Subcutaneous abdominal adipose tissue (tissue), 5 donors: ENCODE data around the gene VIPR2.
"Not testable (repeated sequence)": the region's sequence is repeated elsewhere in the genome, so short reads cannot be mapped to it uniquely, and the experiment has no call there.

Experiments used
- H3K27ac ChIP-seq: one replicate; pipeline ENCODE4 v1.7.0; 2013; ENCODE audit warnings: low read depth, mild to moderate bottlenecking, inconsistent platforms, low read length, moderate library complexity
- H3K27me3 ChIP-seq, 5 donors: one replicate each; pipeline ENCODE4 v1.7.0; 2013; ENCODE audit warnings: low read length in 5 of 5, inconsistent platforms in 1 of 5; ENCODE audit not compliant: control insufficient read depth in 5 of 5, insufficient read depth in 4 of 5
- H3K36me3 ChIP-seq, 5 donors: one replicate each; pipeline ENCODE4 v1.7.0; 2013; ENCODE audit warnings: low read length in 5 of 5; ENCODE audit not compliant: control insufficient read depth in 5 of 5, insufficient read depth in 5 of 5
- H3K4me1 ChIP-seq, 5 donors: one replicate each; pipeline ENCODE4 v1.7.0; 2013; ENCODE audit warnings: low read length in 5 of 5, mild to moderate bottlenecking in 3 of 5, moderate library complexity in 1 of 5; ENCODE audit not compliant: control insufficient read depth in 5 of 5, insufficient read depth in 5 of 5
- H3K4me3 ChIP-seq, 5 donors: one replicate each; pipeline ENCODE4 v1.7.0; 2013; ENCODE audit warnings: low read length in 5 of 5, low read depth in 1 of 5
- H3K9ac ChIP-seq, 5 donors: one replicate each; pipeline ENCODE4 v1.7.0; 2013; ENCODE audit warnings: low read length in 5 of 5, mild to moderate bottlenecking in 4 of 5, moderate library complexity in 3 of 5
- H3K9me3 ChIP-seq, 5 donors: one replicate each; pipeline ENCODE4 v1.7.0; 2013; ENCODE audit warnings: low read length in 5 of 5; ENCODE audit not compliant: control insufficient read depth in 5 of 5
- donor health status: healthy.
- donor health status: healthy.
- donor health status: healthy.
- donor health status: healthy.
- donor health status: healthy.

Gene VIPR2

GRCh38 chr7:159141167-159141566 lies 3.5 kb downstream of the VIPR2 start:
- Histone ChIP-seq H3K27me3 (peaks cover 16 to 32% (median 20%) of the 10 kb centered on the region in 5 donors), H3K9ac (no peak overlapping the region), H3K27ac (no peak overlapping the region), H3K4me1 (peaks cover 0 to 19% (median 16%) of the 10 kb centered on the region in 5 donors), H3K36me3 (no peaks in the 10 kb centered on the region), H3K4me3 (no peak overlapping the region), H3K9me3 (no peaks in the 10 kb centered on the region)

- peaks cover 14 to 26% (median 16%) of the 10 kb centered on the region in 5 donors for H3K27me3 ChIP-seq
- no peak overlapping the region for H3K4me3 ChIP-seq
- H3K4me1 ChIP-seq: peaks cover 0 to 17% (median 14%) of the 10 kb centered on the region in 5 donors
- H3K27ac ChIP-seq: no peak overlapping the region
- H3K9me3 ChIP-seq: no peaks in the 10 kb centered on the region
- no peak overlapping the region for H3K9ac ChIP-seq
- H3K36me3 ChIP-seq: no peaks in the 10 kb centered on the region
Observed at GRCh38 chr7:159140170-159140910, 4.3 kb downstream of the VIPR2 start.

GRCh38 chr7:159139639-159140038 lies 5.0 kb downstream of the VIPR2 start:
- H3K9me3 ChIP-seq: no peaks in the 10 kb centered on the region
- no peak overlapping the region for H3K27ac ChIP-seq
- H3K9ac ChIP-seq: no peak overlapping the region
- no peak overlapping the region for H3K4me3 ChIP-seq
- no peaks in the 10 kb centered on the region for H3K36me3 ChIP-seq
- H3K4me1 ChIP-seq: peaks cover 0 to 11% (median 10%) of the 10 kb centered on the region in 5 donors
- peaks cover 11 to 23% (median 15%) of the 10 kb centered on the region in 5 donors for H3K27me3 ChIP-seq

- H3K4me3 ChIP-seq: no peak overlapping the region
- peaks cover 10 to 19% (median 13%) of the 10 kb centered on the region in 5 donors for H3K27me3 ChIP-seq
- peaks cover 0 to 7% (median 7%) of the 10 kb centered on the region in 5 donors for H3K4me1 ChIP-seq
- no peaks in the 10 kb centered on the region for H3K36me3 ChIP-seq
- H3K9me3 ChIP-seq: no peaks in the 10 kb centered on the region
- H3K27ac ChIP-seq: no peak overlapping the region
- no peak overlapping the region for H3K9ac ChIP-seq
Observed at GRCh38 chr7:159139202-159139601, 5.5 kb downstream of the VIPR2 start.

GRCh38 chr7:159138508-159138907 lies 6.2 kb downstream of the VIPR2 start:
- Histone ChIP-seq H3K27ac (no peak overlapping the region), H3K9me3 (no peaks in the 10 kb centered on the region), H3K27me3 (peaks cover 4 to 16% (median 9%) of the 10 kb centered on the region in 5 donors), H3K4me3 (no peak overlapping the region), H3K4me1 (no peaks in the 10 kb centered on the region), H3K36me3 (no peaks in the 10 kb centered on the region), H3K9ac (no peak overlapping the region)

- no peaks in the 10 kb centered on the region for H3K9me3 ChIP-seq
- H3K4me3 ChIP-seq: no peak overlapping the region
- no peaks in the 10 kb centered on the region for H3K36me3 ChIP-seq
- H3K4me1 ChIP-seq: no peaks in the 10 kb centered on the region
- H3K27me3 ChIP-seq: peaks cover under 1 to 12% (median 4%) of the 10 kb centered on the region in 5 donors
- H3K9ac ChIP-seq: no peak overlapping the region
- no peak overlapping the region for H3K27ac ChIP-seq
Observed at GRCh38 chr7:159137906-159138305, 6.8 kb downstream of the VIPR2 start.

GRCh38 chr7:159136846-159137245 lies 7.8 kb downstream of the VIPR2 start:
- Histone ChIP-seq H3K9me3 (no peaks in the 10 kb centered on the region), H3K36me3 (no peaks in the 10 kb centered on the region), H3K4me1 (no peaks in the 10 kb centered on the region), H3K27me3 (peaks cover 0 to 10% (median 4%) of the 10 kb centered on the region in 5 donors), H3K9ac (no peak overlapping the region), H3K27ac (no peak overlapping the region), H3K4me3 (no peak overlapping the region)

- Histone ChIP-seq H3K9ac (no peak overlapping the region), H3K4me3 (no peak overlapping the region), H3K27me3 (peaks cover 0 to 10% (median 4%) of the 10 kb centered on the region in 5 donors), H3K36me3 (no peaks in the 10 kb centered on the region), H3K4me1 (no peaks in the 10 kb centered on the region), H3K27ac (no peak overlapping the region), H3K9me3 (no peaks in the 10 kb centered on the region)
Observed at GRCh38 chr7:159136442-159136841, 8.2 kb downstream of the VIPR2 start.

- Histone ChIP-seq H3K9me3 (no peaks in the 10 kb centered on the region), H3K4me3 (no peak overlapping the region), H3K27me3 (peaks cover 0 to 9% (median 2%) of the 10 kb centered on the region in 5 donors), H3K27ac (no peak overlapping the region), H3K9ac (no peak overlapping the region), H3K36me3 (no peaks in the 10 kb centered on the region), H3K4me1 (no peaks in the 10 kb centered on the region)
Observed at GRCh38 chr7:159136013-159136412, 8.7 kb downstream of the VIPR2 start.

GRCh38 chr7:159132670-159133443 lies 11.8 kb downstream of the VIPR2 start:
- H3K4me3 ChIP-seq, H3K4me1 ChIP-seq, H3K27me3 ChIP-seq, H3K36me3 ChIP-seq, H3K27ac ChIP-seq, H3K9me3 ChIP-seq, H3K9ac ChIP-seq: not testable (repeated sequence)
